Prostate gland (tissue), 2 donors: Measurements from ENCODE around the gene TGFBR3.

ENCODE experiments used
- CTCF ChIP-seq, 4 experiments: fragments of 200-600 bp in 2 of 4; fragments of 450-650 bp in 2 of 4; sonication (generic) in 2 of 4; IDR thresholded peaks; 1 replicate in 3 of 4; 2 replicates in 1 of 4; pipeline ENCODE4 v1.5.1; 2016 to 2019; ENCODE audit warnings: antibody characterized with exemption in 4 of 4, mild to moderate bottlenecking in 2 of 4, moderate library complexity in 2 of 4
- POLR2A ChIP-seq: fragments of 450-650 bp; IDR thresholded peaks from one replicate; pipeline ENCODE4 v1.6.1; 2016; ENCODE audit warnings: antibody characterized with exemption, mild to moderate bottlenecking

- TF ChIP-seq CTCF (IDR thresholded peaks at IDR 0.05): no peak
- no peak for TF ChIP-seq POLR2A
These were observed 196.1 kb downstream of the TGFBR3 start for GRCh38 chr1:91689641-91690481.
